Right lobe of liver (tissue), 6 donors: ENCODE results near the gene CEP63. TPM values are rescaled to one million over a fixed set of nuclear protein-coding genes. Genes with fewer than 3 reads are reported as not detected.

Experiments
- ATAC-seq, 4 donors: fragments of 200-7000 bp; cut with Tn5 transposase; one replicate each; pipeline ENCODE4 v1.9.1; 2020; ENCODE audit warnings: mild to moderate bottlenecking in 4 of 4, moderate library complexity in 4 of 4
- DNase-seq, 3 donors: peaks; one replicate each; pipeline ENCODE4 v3.0.0-alpha.2; 2020
- H3K27ac ChIP-seq, 3 donors: fragments of 200-600 bp; one replicate each; pipeline ENCODE4 v1.8.0; 2022
- H3K27me3 ChIP-seq, 2 donors: fragments of 200-600 bp; one replicate each; pipeline ENCODE4 v1.8.0; 2022
- H3K36me3 ChIP-seq, 4 donors: fragments of 200-600 bp; sonication (generic) in 1 of 4; one replicate each; pipeline versions ENCODE4 v1.5.1 to v1.8.0; 2017 to 2022; ENCODE audit warnings: control low read depth in 1 of 4
- H3K4me1 ChIP-seq, 4 donors: fragments of 200-600 bp; sonication (generic) in 1 of 4; one replicate each; pipeline versions ENCODE4 v1.5.1 to v1.8.0; 2017 to 2022; ENCODE audit warnings: control low read depth in 1 of 4
- H3K4me3 ChIP-seq, 3 donors: fragments of 200-600 bp; one replicate each; pipeline ENCODE4 v1.8.0; 2022
- H3K9me3 ChIP-seq, 4 donors: fragments of 200-600 bp; sonication (generic) in 1 of 4; one replicate each; pipeline versions ENCODE4 v1.5.1 to v1.8.0; 2017 to 2022; ENCODE audit warnings: control low read depth in 1 of 4
- POLR2A ChIP-seq: fragments of 450-650 bp; IDR thresholded peaks from one replicate; pipeline ENCODE4 v1.6.1; 2017; ENCODE audit warnings: antibody characterized with exemption, mild to moderate bottlenecking
- WGBS: methylation state at CpG from one replicate; pipeline ENCODE4 v1.1.6; 2018; ENCODE audit warnings: low coverage, low lambda C conversion rate; ENCODE audit not compliant: insufficient coverage; ENCODE audit errors: missing lambda C conversion rate; 5-methylcytosine and 5-hydroxymethylcytosine counted together
- intact Hi-C, 2 donors: fragments of 100-400 bp; cut with DNase I; formaldehyde crosslinking; loops; one replicate each; pipeline versions ENCODE4 v1.11.2 to v1.14.1; 2022
- total RNA-seq, 6 experiments: library from RNA; depleted of rRNA in 2 of 6; stranded (reverse); fragments of >200 nt in 2 of 6; fragmentation: NEBNext Ultra II Directional in 3 of 6; extraction: Animal tissue kit (Norgen Biotek cat#: 25700) in 3 of 6; gene quantifications; one replicate each; pipeline versions ENCODE4 v1.1.0 to v1.2.4, GENCODE V29; 2016 to 2023
- TF ChIP-seq, protein P1 (sequence below), 4 donors: fragments of 200-600 bp in 3 of 4; fragments of 450-650 bp in 1 of 4; IDR thresholded peaks; one replicate each; pipeline versions ENCODE4 v1.5.1 to v1.8.0; 2016 to 2022; ENCODE audit warnings: antibody characterized with exemption in 4 of 4, mild to moderate bottlenecking in 2 of 4
- donor health status: DM: no; HTN: yes; CAD: no.
- donor health status: DM: no; HTN: no; CAD: no.
- donor health status: DM: no; HTN: no; CAD: no.
- donor health status: DM: no; HTN: yes; CAD: no.
- donor health status: DM: no; HTN: yes; CAD: no.

The CEP63 gene
- total RNA-seq, 6 experiments from 2014 or later = 8.7 to 14.4 (median 9.1) TPM

DNA sequence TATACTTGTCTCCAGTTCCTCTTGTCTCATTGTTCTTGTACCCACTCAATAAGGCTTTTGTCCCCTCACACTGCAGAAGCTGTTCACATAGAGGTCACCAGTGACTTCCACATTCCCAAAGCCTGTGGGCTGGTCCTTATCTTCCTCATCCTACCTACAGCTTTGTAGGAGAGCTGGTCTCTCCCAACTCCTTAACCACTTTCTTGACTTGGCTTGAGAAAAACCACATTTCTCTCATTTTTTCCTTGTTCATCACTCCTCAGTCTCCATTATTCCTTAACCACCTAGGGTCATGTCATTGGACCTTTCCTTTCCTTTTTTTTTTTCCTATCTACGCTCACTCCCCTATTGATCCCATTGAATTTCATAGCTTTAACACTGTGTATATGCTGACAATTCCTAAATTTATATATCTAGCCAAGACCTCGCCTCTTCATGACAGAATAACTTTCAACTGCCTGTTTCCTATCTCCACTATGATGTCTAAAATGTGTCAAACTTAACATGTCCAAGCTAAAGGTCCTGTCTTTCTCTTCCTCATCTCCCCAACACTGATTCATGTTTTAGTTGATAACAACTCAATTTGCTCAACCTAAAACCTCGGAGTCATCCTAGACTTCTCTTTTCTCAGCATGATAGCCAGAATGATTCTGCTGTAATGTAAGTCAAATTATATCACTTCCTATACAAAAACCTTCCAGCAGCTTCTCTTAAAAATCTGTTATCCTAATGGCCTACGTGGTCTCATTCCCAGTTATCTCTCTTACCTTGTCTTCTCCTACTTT lies 49.5 kb downstream of the CEP63 start:
- no peaks in the 10 kb centered on the region for H3K9me3 ChIP-seq
- no peak overlapping the region for H3K4me3 ChIP-seq
- ATAC-seq = no peak
- TF ChIP-seq, protein P1, sequence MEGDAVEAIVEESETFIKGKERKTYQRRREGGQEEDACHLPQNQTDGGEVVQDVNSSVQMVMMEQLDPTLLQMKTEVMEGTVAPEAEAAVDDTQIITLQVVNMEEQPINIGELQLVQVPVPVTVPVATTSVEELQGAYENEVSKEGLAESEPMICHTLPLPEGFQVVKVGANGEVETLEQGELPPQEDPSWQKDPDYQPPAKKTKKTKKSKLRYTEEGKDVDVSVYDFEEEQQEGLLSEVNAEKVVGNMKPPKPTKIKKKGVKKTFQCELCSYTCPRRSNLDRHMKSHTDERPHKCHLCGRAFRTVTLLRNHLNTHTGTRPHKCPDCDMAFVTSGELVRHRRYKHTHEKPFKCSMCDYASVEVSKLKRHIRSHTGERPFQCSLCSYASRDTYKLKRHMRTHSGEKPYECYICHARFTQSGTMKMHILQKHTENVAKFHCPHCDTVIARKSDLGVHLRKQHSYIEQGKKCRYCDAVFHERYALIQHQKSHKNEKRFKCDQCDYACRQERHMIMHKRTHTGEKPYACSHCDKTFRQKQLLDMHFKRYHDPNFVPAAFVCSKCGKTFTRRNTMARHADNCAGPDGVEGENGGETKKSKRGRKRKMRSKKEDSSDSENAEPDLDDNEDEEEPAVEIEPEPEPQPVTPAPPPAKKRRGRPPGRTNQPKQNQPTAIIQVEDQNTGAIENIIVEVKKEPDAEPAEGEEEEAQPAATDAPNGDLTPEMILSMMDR (IDR thresholded peaks at IDR 0.05) = no peak
- TF ChIP-seq POLR2A = no peak
- WGBS = 87% methylated on average over 4 of the region's 4 CpGs
- no peak for DNase-seq
- intact Hi-C loops = no loop called here
- H3K4me1 ChIP-seq = no peaks in the 10 kb centered on the region
- no peak overlapping the region for H3K27ac ChIP-seq
- H3K36me3 ChIP-seq = peaks cover 0 to 11% (median 6%) of the 10 kb centered on the region in 4 donors
- no peaks in the 10 kb centered on the region for H3K27me3 ChIP-seq

DNA sequence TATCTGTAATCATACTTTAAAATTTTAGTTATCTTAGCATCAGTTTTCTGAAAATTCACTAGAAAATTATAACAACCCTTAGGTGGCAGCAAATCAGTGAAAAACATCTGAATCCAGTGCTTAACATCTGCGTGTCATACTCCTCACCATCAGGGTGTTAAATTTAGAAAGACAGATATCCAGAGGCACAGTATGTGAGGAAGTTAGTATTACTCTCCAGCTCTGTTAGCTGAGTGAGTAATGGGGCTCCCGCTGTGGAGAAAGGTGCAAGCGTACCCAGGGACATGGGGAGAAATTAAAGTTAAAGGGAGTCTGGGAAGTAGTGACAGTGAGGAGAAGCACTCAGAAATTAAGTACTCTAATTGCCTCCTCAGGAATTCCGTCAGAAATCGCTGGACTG lies 50.9 kb downstream of the CEP63 start:
- ATAC-seq (no peak), DNase-seq (no peak)
- H3K4me3 ChIP-seq = no peak overlapping the region
- no peak for TF ChIP-seq POLR2A
- TF ChIP-seq, protein P1 (IDR thresholded peaks at IDR 0.05) = no peak
- H3K9me3 ChIP-seq = no peaks in the 10 kb centered on the region
- H3K27ac ChIP-seq = no peak overlapping the region
- peaks cover 0 to 12% (median 7%) of the 10 kb centered on the region in 4 donors for H3K36me3 ChIP-seq
- 89% methylated on average over 5 of the region's 5 CpGs for WGBS
- no peaks in the 10 kb centered on the region for H3K4me1 ChIP-seq
- H3K27me3 ChIP-seq = no peaks in the 10 kb centered on the region
- intact Hi-C loops = no loop called here

DNA sequence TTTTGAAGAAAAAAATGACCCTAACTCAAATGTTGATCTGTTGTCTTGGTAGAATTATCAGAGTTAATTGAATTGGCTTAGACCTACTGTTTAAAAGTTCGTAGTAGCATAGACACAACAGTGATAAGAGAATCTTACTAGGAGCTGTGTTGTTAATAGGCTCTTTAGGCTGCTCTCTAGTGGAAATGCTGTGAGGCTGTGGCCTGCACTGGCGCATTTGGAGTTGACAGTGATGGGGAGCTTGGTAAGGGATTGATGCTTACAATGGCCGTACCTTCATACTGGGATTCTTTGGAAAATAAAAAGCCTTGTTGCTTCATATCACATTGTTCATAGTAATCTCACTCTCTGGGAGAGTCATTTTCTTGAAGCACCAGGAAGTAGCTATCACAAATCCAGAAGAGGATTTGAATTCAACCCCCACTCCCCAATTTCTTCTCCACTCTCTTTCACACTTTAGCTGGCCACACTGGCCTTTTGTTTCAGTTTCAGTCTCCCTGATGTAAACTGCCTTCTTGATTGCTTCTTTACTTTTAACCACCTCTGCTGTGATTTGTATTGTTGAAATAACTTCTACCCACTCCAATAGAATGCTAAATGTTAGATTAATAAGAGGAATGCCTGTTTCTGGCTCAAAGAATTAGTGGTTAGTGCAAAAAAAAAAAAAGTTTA lies 56.6 kb downstream of the CEP63 start:
- TF ChIP-seq, protein P1 (IDR thresholded peaks at IDR 0.05) = no peak
- no peak for TF ChIP-seq POLR2A
- no peak for DNase-seq
- no peak overlapping the region for H3K4me3 ChIP-seq
- intact Hi-C loops = no loop called here
- no peak for ATAC-seq
- no peaks in the 10 kb centered on the region for H3K4me1 ChIP-seq
- H3K27ac ChIP-seq = no peak overlapping the region
- H3K9me3 ChIP-seq = no peaks in the 10 kb centered on the region
- WGBS = 100% methylated on average over 1 of the region's 3 CpGs
- H3K36me3 ChIP-seq = peaks cover 0 to 24% (median 11%) of the 10 kb centered on the region in 4 donors
- no peaks in the 10 kb centered on the region for H3K27me3 ChIP-seq

DNA sequence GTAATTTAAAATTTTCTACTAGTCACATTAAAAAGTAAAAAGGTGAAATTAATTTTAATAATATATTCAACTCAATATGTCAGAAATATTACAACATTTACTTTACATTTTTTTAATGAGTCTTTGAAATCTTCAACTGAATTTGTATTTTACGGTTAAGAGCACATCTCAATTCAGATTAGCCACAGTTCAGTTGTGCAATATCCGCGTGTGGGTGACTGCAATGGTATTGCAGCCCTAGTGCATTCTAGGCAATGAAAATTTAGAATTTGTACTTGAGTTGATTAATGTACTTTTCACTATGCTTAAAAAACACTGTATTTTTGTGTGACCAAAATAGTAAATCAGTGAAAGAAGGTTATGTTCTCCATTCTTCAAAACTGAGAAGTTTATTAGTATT lies 57.3 kb downstream of the CEP63 start:
- Histone ChIP-seq H3K36me3 (peaks cover 0 to 27% (median 14%) of the 10 kb centered on the region in 4 donors), H3K27me3 (no peaks in the 10 kb centered on the region), H3K4me3 (no peak overlapping the region), H3K4me1 (no peaks in the 10 kb centered on the region), H3K27ac (no peak overlapping the region), H3K9me3 (no peaks in the 10 kb centered on the region)
- no peak for ATAC-seq
- DNase-seq = no peak
- TF ChIP-seq, protein P1 (IDR thresholded peaks at IDR 0.05) = no peak
- no peak for TF ChIP-seq POLR2A
- 63% methylated on average over 3 of the region's 3 CpGs for WGBS
- intact Hi-C loops = no loop called here
